ENCODE results near the gene SELENOI. TPM values are rescaled to one million over a fixed set of nuclear protein-coding genes. Genes with fewer than 3 reads are reported as not detected.
A peak's percentile ranks its signal among the peaks of the same experiment; 100 is the strongest.

Gene SELENOI
- total RNA-seq, 4 donors from 2014 or later, result 23.1 to 46.6 (median 32.4) TPM

DNA sequence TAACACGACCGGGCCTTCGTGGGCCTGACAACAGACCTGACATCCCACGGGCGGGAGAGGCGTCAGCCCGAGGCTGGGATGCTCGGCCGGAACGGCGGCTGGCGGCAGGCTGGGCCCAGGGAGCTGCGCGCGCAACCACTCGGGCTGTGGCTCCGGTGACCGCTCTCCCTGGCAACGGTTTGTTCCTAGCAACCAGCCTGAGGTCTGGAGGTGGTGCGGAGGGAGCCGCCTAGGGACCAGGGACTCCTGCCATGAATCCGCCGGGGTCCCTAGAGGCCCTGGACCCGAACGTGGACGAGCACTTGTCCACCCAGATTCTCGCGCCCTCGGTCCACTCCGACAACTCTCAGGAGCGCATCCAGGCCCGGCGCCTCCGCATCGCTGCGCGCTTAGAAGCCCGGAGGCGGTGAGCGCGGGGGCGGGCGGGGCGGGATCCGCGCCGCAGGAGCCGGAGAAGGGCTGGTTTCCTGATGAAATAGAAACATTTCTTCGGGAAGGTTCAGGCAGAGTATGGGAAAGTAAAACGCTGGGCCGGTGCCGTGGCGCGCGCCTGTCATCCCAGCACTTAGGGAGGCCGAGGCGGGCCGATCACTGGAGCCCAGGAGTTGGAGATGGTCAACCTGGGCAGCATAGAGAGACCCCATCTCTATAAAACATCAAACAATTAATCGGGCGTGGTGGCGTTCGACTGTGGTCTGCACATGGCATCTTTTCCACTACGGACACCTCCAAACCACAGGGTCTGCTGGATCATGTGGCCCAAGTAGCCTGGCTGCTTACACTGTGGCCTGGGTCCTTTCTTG is 56.0 kb downstream of the SELENOI start, which contains the start of gene DRC1:
TSS of gene DRC1 (plus strand) at position 182 of the 803 bp plus-strand sequence. CDS start at position 252, 70 bp downstream.
- H3K27ac ChIP-seq, result no peak within 1 kb of the TSS
- peaks cover 7 to 35% (median 9%) of the 10 kb centered on the region in 3 donors for H3K4me1 ChIP-seq
- no peak for DNase-seq
- peaks cover 0 to 15% (median 0%) of the 10 kb centered on the region in 4 donors for H3K27me3 ChIP-seq
- 34 to 74% methylated on average over 8 to 15 of the region's 63 CpGs for WGBS, 2 donors
- no peaks in the 10 kb centered on the region for H3K36me3 ChIP-seq
- no peaks in the 10 kb centered on the region for H3K9me3 ChIP-seq
- intact Hi-C loops (cut with DNase I), result no loop called here
- H3K4me3 ChIP-seq, result peak within 1 kb of the TSS; percentile 4 to 43 (median 24)
- TF ChIP-seq CTCF (IDR thresholded peaks at IDR 0.05) (no peak), POLR2A (IDR thresholded peaks at IDR 0.05) (no peak)

DNA sequence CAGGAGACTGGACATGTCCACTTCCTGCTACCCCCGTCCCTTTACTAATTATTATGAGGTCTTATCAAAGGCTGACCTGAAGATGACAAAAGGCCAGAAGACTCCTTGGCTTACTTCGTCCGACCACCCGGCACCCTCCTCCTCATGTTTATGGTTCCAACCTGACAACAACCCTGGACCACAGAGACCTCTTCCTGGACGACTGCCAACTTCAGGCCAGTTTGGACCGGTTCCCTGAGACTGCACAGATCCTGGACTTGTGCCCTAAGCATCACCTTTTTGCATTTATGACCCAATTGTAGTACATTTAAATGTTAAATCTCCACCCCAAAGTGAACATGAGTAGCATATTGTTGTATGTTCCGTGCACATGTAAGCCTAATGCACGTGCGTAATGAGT is 61.6 kb downstream of the SELENOI start:
- H3K27ac ChIP-seq, result no peak overlapping the region
- H3K9me3 ChIP-seq, result no peaks in the 10 kb centered on the region
- no peaks in the 10 kb centered on the region for H3K36me3 ChIP-seq
- intact Hi-C loops (cut with DNase I), result no loop called here
- 74 to 77% methylated on average over 9 of the region's 9 CpGs for WGBS, 2 donors
- H3K4me3 ChIP-seq, result no peak overlapping the region
- H3K4me1 ChIP-seq, result no peaks in the 10 kb centered on the region
- no peak for DNase-seq
- TF ChIP-seq POLR2A (IDR thresholded peaks at IDR 0.05) (no peak), CTCF (IDR thresholded peaks at IDR 0.05) (no peak)
- H3K27me3 ChIP-seq, result peaks cover 0 to 19% (median 0%) of the 10 kb centered on the region in 4 donors

DNA sequence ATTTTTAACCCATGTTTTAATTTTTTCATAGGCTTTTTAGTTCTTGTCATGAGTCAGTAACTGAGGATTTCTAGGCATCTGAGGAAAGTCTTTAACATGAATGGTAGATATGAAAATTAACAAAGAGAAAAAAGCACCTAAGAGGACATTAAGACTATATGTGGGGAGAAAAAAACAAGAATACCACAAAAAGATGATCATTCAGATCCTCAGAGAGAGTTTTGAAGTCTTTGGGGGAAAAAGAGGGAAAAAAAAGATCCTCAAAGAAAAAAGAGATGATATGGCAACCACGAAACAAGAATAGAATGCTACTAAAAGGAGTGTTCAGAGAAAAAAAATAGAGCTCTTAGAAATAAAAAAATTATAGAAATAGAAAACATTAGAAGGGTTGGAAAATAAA is 63.8 kb downstream of the SELENOI start:
- Histone ChIP-seq H3K4me3 (no peak overlapping the region), H3K9me3 (no peaks in the 10 kb centered on the region), H3K36me3 (no peaks in the 10 kb centered on the region), H3K27me3 (peaks cover 0 to 16% (median 0%) of the 10 kb centered on the region in 4 donors), H3K27ac (no peak overlapping the region), H3K4me1 (no peaks in the 10 kb centered on the region)
- intact Hi-C loops (cut with DNase I), result no loop called here
- DNase-seq, result no peak
- 90 to 100% methylated on average over 1 of the region's 1 CpG for WGBS, 2 donors
- TF ChIP-seq POLR2A (IDR thresholded peaks at IDR 0.05), result no peak
- no peak for TF ChIP-seq CTCF (IDR thresholded peaks at IDR 0.05)

DNA sequence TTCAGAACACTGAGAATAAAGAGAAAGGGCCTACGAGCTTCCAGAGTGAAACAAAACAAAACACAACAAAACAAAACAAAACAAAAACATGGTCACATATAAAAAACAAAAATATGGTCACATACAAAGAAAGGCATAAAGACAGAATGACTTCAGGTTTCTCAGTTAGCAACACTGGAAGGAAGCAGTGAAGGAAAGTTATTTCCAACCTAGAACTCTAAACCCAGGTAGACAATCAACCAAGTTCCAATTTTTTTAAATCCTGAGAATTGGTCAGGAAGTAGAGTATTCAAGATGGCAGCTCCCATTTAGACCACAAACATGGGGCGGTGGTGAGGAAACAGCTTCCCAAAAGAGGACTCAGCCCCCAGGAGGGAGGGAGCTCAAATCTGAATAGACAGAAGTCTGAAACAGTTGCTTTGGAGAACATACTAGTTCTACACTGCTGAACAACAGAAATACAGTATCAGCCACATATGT is 64.9 kb downstream of the SELENOI start:
- intact Hi-C loops (cut with DNase I), result no loop called here
- 89 to 96% methylated on average over 2 of the region's 2 CpGs for WGBS, 2 donors
- H3K4me1 ChIP-seq, result no peaks in the 10 kb centered on the region
- TF ChIP-seq POLR2A (IDR thresholded peaks at IDR 0.05) (no peak), CTCF (IDR thresholded peaks at IDR 0.05) (no peak)
- H3K4me3 ChIP-seq, result no peak overlapping the region
- H3K27ac ChIP-seq, result no peak overlapping the region
- no peaks in the 10 kb centered on the region for H3K9me3 ChIP-seq
- H3K36me3 ChIP-seq, result no peaks in the 10 kb centered on the region
- no peak for DNase-seq
- peaks cover 0 to 16% (median 0%) of the 10 kb centered on the region in 4 donors for H3K27me3 ChIP-seq

DNA sequence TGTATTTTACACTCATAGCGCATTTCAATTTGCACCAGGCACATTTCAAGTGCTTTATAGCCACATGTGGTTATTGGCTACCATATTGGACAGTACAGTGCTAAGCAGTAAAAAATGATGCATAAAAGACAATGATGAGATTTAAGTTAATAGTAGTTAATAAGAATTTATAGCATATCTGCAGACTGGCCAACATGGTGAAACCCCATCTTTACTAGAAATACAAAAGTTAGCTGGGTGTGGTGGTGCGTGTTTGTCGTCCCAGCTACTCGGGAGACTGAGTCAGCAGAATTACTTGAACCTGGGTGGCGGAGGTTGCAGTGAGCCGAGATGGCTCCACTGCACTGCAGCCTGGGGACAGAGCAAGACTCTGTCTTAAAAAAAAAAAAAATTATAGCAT is 65.5 kb downstream of the SELENOI start:
- Histone ChIP-seq H3K27ac (no peak overlapping the region), H3K9me3 (no peaks in the 10 kb centered on the region), H3K4me1 (no peaks in the 10 kb centered on the region), H3K4me3 (no peak overlapping the region), H3K27me3 (peaks cover 0 to 16% (median 0%) of the 10 kb centered on the region in 4 donors), H3K36me3 (no peaks in the 10 kb centered on the region)
- intact Hi-C loops (cut with DNase I), result no loop called here
- no peak for TF ChIP-seq CTCF (IDR thresholded peaks at IDR 0.05)
- no peak for TF ChIP-seq POLR2A (IDR thresholded peaks at IDR 0.05)
- 86 to 92% methylated on average over 6 of the region's 6 CpGs for WGBS, 2 donors
- DNase-seq, result no peak

All from esophagus squamous epithelium (tissue), 5 donors.